Upper lobe of left lung (tissue), 4 donors: Measurements from ENCODE around the gene AFAP1.

Experiments
- CTCF ChIP-seq, 6 experiments: fragments of 450-650 bp in 4 of 6; fragments of 200-600 bp in 2 of 6; sonication (generic) in 2 of 6; IDR thresholded peaks; one replicate each; pipeline ENCODE4 v1.5.1; 2016 to 2019; ENCODE audit warnings: antibody characterized with exemption in 6 of 6
- POLR2A ChIP-seq, 4 donors: fragments of 450-650 bp; IDR thresholded peaks; one replicate each; pipeline ENCODE4 v1.5.1; 2016 to 2017; ENCODE audit warnings: antibody characterized with exemption in 4 of 4, mild to moderate bottlenecking in 2 of 4
- POLR2AphosphoS5 ChIP-seq, 2 donors: sonication (generic); formaldehyde crosslinking; IDR thresholded peaks; one replicate each; pipeline ENCODE4 v1.5.1; 2017; ENCODE audit warnings: antibody characterized with exemption in 2 of 2

DNA sequence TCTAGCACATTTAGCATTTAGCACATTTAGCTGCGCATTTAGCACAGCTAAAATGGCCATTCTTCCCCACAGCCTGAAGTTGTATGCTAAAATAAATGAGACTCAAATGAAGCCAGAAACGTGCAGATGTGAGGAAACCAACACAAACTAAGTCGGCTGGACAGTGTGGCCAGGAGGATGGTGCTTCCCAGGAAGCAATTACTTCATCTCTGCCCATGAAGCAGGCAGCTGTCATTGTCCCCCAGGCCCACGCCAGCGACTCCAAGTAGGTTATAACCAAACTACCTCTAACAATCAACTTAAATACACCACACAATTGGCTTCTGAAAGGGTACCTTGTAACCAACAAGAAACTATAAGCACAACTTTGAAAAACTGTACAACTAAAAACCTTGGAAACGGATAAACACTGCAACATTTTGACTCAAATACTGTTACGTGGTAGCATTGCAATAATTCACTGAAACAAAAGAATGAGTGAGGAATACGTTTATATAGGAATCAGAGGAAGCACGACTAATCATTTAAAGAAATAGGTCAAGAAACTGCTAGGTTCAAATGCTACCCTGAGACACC lies 39.2 kb downstream of the AFAP1 start:
- TF ChIP-seq CTCF (IDR thresholded peaks at IDR 0.05) (no peak), POLR2AphosphoS5 (IDR thresholded peaks at IDR 0.05) (no peak), POLR2A (IDR thresholded peaks at IDR 0.05) (no peak)
